Activated naive CD8-positive, alpha-beta T cell (primary cell): Measurements from ENCODE around the gene HINT1.

ENCODE experiments used
- H3K27ac Mint-ChIP-seq: one replicate; pipeline ENCODE4 v1.8.0; 2021; ENCODE audit warnings: mixed read lengths
- H3K27me3 Mint-ChIP-seq: one replicate; pipeline ENCODE4 v1.8.0; 2021; ENCODE audit warnings: mixed read lengths
- H3K36me3 Mint-ChIP-seq: one replicate; pipeline ENCODE4 v1.8.0; 2021; ENCODE audit warnings: mixed read lengths
- H3K4me1 Mint-ChIP-seq: one replicate; pipeline ENCODE4 v1.8.0; 2021; ENCODE audit warnings: low read depth, mixed read lengths
- H3K4me3 Mint-ChIP-seq: one replicate; pipeline ENCODE4 v1.8.0; 2021; ENCODE audit warnings: mild to moderate bottlenecking, mixed read lengths
- H3K9me3 Mint-ChIP-seq: one replicate; pipeline ENCODE4 v1.8.0; 2021; ENCODE audit warnings: low read depth, mixed read lengths

Gene HINT1

GRCh38 chr5:131165119-131165727 lies at the start of gene HINT1:
HINT1 (minus strand) TSS chr5:131165256; CDS start chr5:131165205, 51 bp downstream.
- H3K36me3 Mint-ChIP-seq: peaks cover 10% of the 10 kb centered on the region
- no peaks in the 10 kb centered on the region for H3K27me3 Mint-ChIP-seq
- H3K4me1 Mint-ChIP-seq: peaks cover 46% of the 10 kb centered on the region
- H3K27ac Mint-ChIP-seq: peak within 1 kb of the TSS; percentile 99
- H3K9me3 Mint-ChIP-seq: no peaks in the 10 kb centered on the region
- H3K4me3 Mint-ChIP-seq: peak within 1 kb of the TSS; percentile 99

- Mint-ChIP-seq H3K4me1 (peaks cover 65% of the 10 kb centered on the region), H3K4me3 (no peak overlapping the region), H3K36me3 (peaks cover 3% of the 10 kb centered on the region), H3K9me3 (no peaks in the 10 kb centered on the region), H3K27me3 (no peaks in the 10 kb centered on the region), H3K27ac (peak overlapping the region; percentile 22)
Observed at GRCh38 chr5:131214609-131215227, 49.7 kb upstream of the HINT1 start.

GRCh38 chr5:131212471-131213021 lies 47.5 kb upstream of the HINT1 start:
- peaks cover 3% of the 10 kb centered on the region for H3K36me3 Mint-ChIP-seq
- peak overlapping the region; percentile 38 for H3K4me3 Mint-ChIP-seq
- no peaks in the 10 kb centered on the region for H3K27me3 Mint-ChIP-seq
- peaks cover 67% of the 10 kb centered on the region for H3K4me1 Mint-ChIP-seq
- H3K9me3 Mint-ChIP-seq: no peaks in the 10 kb centered on the region
- H3K27ac Mint-ChIP-seq: peak overlapping the region; percentile 93

- Mint-ChIP-seq H3K27ac (peak overlapping the region; percentile 64), H3K27me3 (no peaks in the 10 kb centered on the region), H3K4me3 (no peak overlapping the region), H3K9me3 (no peaks in the 10 kb centered on the region), H3K4me1 (peaks cover 72% of the 10 kb centered on the region), H3K36me3 (peaks cover 2% of the 10 kb centered on the region)
Observed at GRCh38 chr5:131211669-131212068, 46.6 kb upstream of the HINT1 start.

GRCh38 chr5:131210151-131210510 lies 45.1 kb upstream of the HINT1 start:
- Mint-ChIP-seq H3K27me3 (no peaks in the 10 kb centered on the region), H3K4me1 (peaks cover 73% of the 10 kb centered on the region), H3K36me3 (peaks cover 7% of the 10 kb centered on the region), H3K9me3 (no peaks in the 10 kb centered on the region), H3K4me3 (peak overlapping the region; percentile 83), H3K27ac (peak overlapping the region; percentile 97)

- peak overlapping the region; percentile 83 for H3K4me3 Mint-ChIP-seq
- H3K27ac Mint-ChIP-seq: peak overlapping the region; percentile 97
- H3K4me1 Mint-ChIP-seq: peaks cover 69% of the 10 kb centered on the region
- no peaks in the 10 kb centered on the region for H3K9me3 Mint-ChIP-seq
- H3K27me3 Mint-ChIP-seq: no peaks in the 10 kb centered on the region
- peaks cover 9% of the 10 kb centered on the region for H3K36me3 Mint-ChIP-seq
Observed at GRCh38 chr5:131209506-131210150, 44.6 kb upstream of the HINT1 start.

GRCh38 chr5:131209175-131209505 lies 44.1 kb upstream of the HINT1 start:
- Mint-ChIP-seq H3K27me3 (no peaks in the 10 kb centered on the region), H3K27ac (peak overlapping the region; percentile 97), H3K4me1 (peaks cover 65% of the 10 kb centered on the region), H3K9me3 (no peaks in the 10 kb centered on the region), H3K36me3 (peaks cover 9% of the 10 kb centered on the region), H3K4me3 (peak overlapping the region; percentile 83)

GRCh38 chr5:131206772-131207171 lies 41.7 kb upstream of the HINT1 start:
- H3K27me3 Mint-ChIP-seq: no peaks in the 10 kb centered on the region

GRCh38 chr5:131206061-131206460 lies 41.0 kb upstream of the HINT1 start:
- Mint-ChIP-seq H3K4me3 (no peak overlapping the region), H3K27me3 (no peaks in the 10 kb centered on the region), H3K4me1 (peaks cover 48% of the 10 kb centered on the region), H3K9me3 (no peaks in the 10 kb centered on the region), H3K36me3 (peaks cover 12% of the 10 kb centered on the region), H3K27ac (no peak overlapping the region)

More at GRCh38 chr5:131206772-131207171, 41.7 kb upstream of the HINT1 start:
- Mint-ChIP-seq H3K4me1 (peaks cover 53% of the 10 kb centered on the region), H3K36me3 (peaks cover 12% of the 10 kb centered on the region), H3K27ac (peak overlapping the region; percentile 51), H3K4me3 (no peak overlapping the region), H3K9me3 (no peaks in the 10 kb centered on the region)

GRCh38 chr5:131204964-131205363 lies 39.9 kb upstream of the HINT1 start:
- Mint-ChIP-seq H3K27ac (no peak overlapping the region), H3K4me1 (peaks cover 37% of the 10 kb centered on the region), H3K27me3 (no peaks in the 10 kb centered on the region), H3K4me3 (no peak overlapping the region), H3K9me3 (no peaks in the 10 kb centered on the region), H3K36me3 (peaks cover 15% of the 10 kb centered on the region)

GRCh38 chr5:131200560-131200959 lies 35.5 kb upstream of the HINT1 start:
- H3K4me3 Mint-ChIP-seq: no peak overlapping the region
- H3K4me1 Mint-ChIP-seq: peaks cover 15% of the 10 kb centered on the region
- H3K9me3 Mint-ChIP-seq: no peaks in the 10 kb centered on the region
- H3K27me3 Mint-ChIP-seq: no peaks in the 10 kb centered on the region
- no peak overlapping the region for H3K27ac Mint-ChIP-seq
- peaks cover 16% of the 10 kb centered on the region for H3K36me3 Mint-ChIP-seq

- Mint-ChIP-seq H3K9me3 (no peaks in the 10 kb centered on the region), H3K27me3 (no peaks in the 10 kb centered on the region), H3K4me3 (no peak overlapping the region), H3K4me1 (peaks cover 20% of the 10 kb centered on the region), H3K27ac (no peak overlapping the region), H3K36me3 (peaks cover 16% of the 10 kb centered on the region)
Observed at GRCh38 chr5:131198625-131199024, 33.6 kb upstream of the HINT1 start.

GRCh38 chr5:131196331-131196730 lies 31.3 kb upstream of the HINT1 start:
- no peaks in the 10 kb centered on the region for H3K9me3 Mint-ChIP-seq
- no peak overlapping the region for H3K27ac Mint-ChIP-seq
- H3K27me3 Mint-ChIP-seq: no peaks in the 10 kb centered on the region

GRCh38 chr5:131195696-131196095 lies 30.6 kb upstream of the HINT1 start:
- Mint-ChIP-seq H3K9me3 (no peaks in the 10 kb centered on the region), H3K27me3 (no peaks in the 10 kb centered on the region), H3K27ac (no peak overlapping the region), H3K4me1 (peaks cover 24% of the 10 kb centered on the region), H3K4me3 (no peak overlapping the region), H3K36me3 (peaks cover 12% of the 10 kb centered on the region)

More at GRCh38 chr5:131196331-131196730, 31.3 kb upstream of the HINT1 start:
- H3K36me3 Mint-ChIP-seq: peaks cover 12% of the 10 kb centered on the region
- peaks cover 24% of the 10 kb centered on the region for H3K4me1 Mint-ChIP-seq
- H3K4me3 Mint-ChIP-seq: no peak overlapping the region

GRCh38 chr5:131194725-131195124 lies 29.7 kb upstream of the HINT1 start:
- H3K4me1 Mint-ChIP-seq: peaks cover 24% of the 10 kb centered on the region
- no peaks in the 10 kb centered on the region for H3K9me3 Mint-ChIP-seq
- no peaks in the 10 kb centered on the region for H3K27me3 Mint-ChIP-seq
- peaks cover 10% of the 10 kb centered on the region for H3K36me3 Mint-ChIP-seq
- no peak overlapping the region for H3K27ac Mint-ChIP-seq
- no peak overlapping the region for H3K4me3 Mint-ChIP-seq
